Karpas-422 (cell line): ENCODE measurements around the gene SLC38A1. TPM values are rescaled to one million over a fixed set of nuclear protein-coding genes. Genes with fewer than 3 reads are reported as not detected.
"Not testable (repeated sequence)": the region's sequence is repeated elsewhere in the genome, so short reads cannot be mapped to it uniquely, and the experiment has no call there.

Experiments
- DNase-seq: peaks from one replicate; pipeline ENCODE4 v3.0.0-alpha.2; 2015
- H2AFZ ChIP-seq: fragments of 200-600 bp; sonication (generic); 2 replicates; pipeline ENCODE4 v1.6.1; 2014; ENCODE audit warnings: antibody characterized with exemption, low read length, mixed read lengths
- H3K27ac ChIP-seq: fragments of 200-600 bp; sonication (generic); 2 replicates; pipeline ENCODE4 v1.5.1; 2014; ENCODE audit warnings: mild to moderate bottlenecking, low read length, moderate library complexity
- H3K27me3 ChIP-seq: fragments of 200-600 bp; sonication (generic); 2 replicates; pipeline ENCODE4 v1.6.1; 2014; ENCODE audit warnings: low read length, mixed read lengths
- H3K36me3 ChIP-seq: fragments of 200-600 bp; sonication (generic); 2 replicates; pipeline ENCODE4 v1.6.1; 2014; ENCODE audit warnings: low read length, mixed read lengths; ENCODE audit not compliant: insufficient read depth
- H3K4me1 ChIP-seq: fragments of 200-600 bp; sonication (generic); 2 replicates; pipeline ENCODE4 v1.6.1; 2014; ENCODE audit warnings: mild to moderate bottlenecking, low read length, mixed read lengths
- H3K4me2 ChIP-seq: fragments of 200-600 bp; sonication (generic); 2 replicates; pipeline ENCODE4 v1.6.1; 2014; ENCODE audit warnings: low read length, low read depth, mild to moderate bottlenecking; ENCODE audit not compliant: poor library complexity, severe bottlenecking
- H3K4me3 ChIP-seq: fragments of 200-600 bp; sonication (generic); 2 replicates; pipeline ENCODE4 v1.5.1; 2014; ENCODE audit warnings: mild to moderate bottlenecking, antibody characterized with exemption, low read length, mixed read lengths
- H3K79me2 ChIP-seq: fragments of 200-600 bp; sonication (generic); 2 replicates; pipeline ENCODE4 v1.6.1; 2014; ENCODE audit warnings: mild to moderate bottlenecking, low read length, mixed read lengths
- H3K9ac ChIP-seq: fragments of 200-600 bp; sonication (generic); 2 replicates; pipeline ENCODE4 v1.6.0; 2014; ENCODE audit warnings: low read length
- H3K9me2 ChIP-seq: fragments of 200-600 bp; sonication (generic), shearing (Covaris generic); replicated peaks from 2 replicates; pipeline ENCODE4 v1.6.0; 2014; ENCODE audit warnings: mild to moderate bottlenecking, low read length, moderate library complexity; ENCODE audit not compliant: insufficient read depth
- H3K9me3 ChIP-seq: fragments of 300-700, 200-600 bp; sonication (generic); 2 replicates; pipeline ENCODE4 v1.6.1; 2014; ENCODE audit warnings: low read length, mixed read lengths
- H4K20me1 ChIP-seq: fragments of 200-600 bp; sonication (generic); 2 replicates; pipeline ENCODE4 v1.6.1; 2014; ENCODE audit warnings: mild to moderate bottlenecking, antibody characterized with exemption, low read length, low read depth; ENCODE audit not compliant: insufficient read depth
- total RNA-seq: library from RNA; depleted of rRNA; stranded (reverse); fragments of >200 nt; shearing (Covaris generic); gene quantifications from 2 replicates; pipeline ENCODE4 v1.2.3, GENCODE V29; 2014; ENCODE audit warnings: low replicate concordance

The SLC38A1 gene
- total RNA-seq, 1 experiment from 2014 or later: 209 TPM

GRCh38 chr12:46292754-46293402 is 24.0 kb upstream of the SLC38A1 start:
- Histone ChIP-seq H3K4me1 (no peaks in the 10 kb centered on the region), H3K9ac (no peak overlapping the region), H2AFZ (no peak overlapping the region), H4K20me1 (no peaks in the 10 kb centered on the region), H3K36me3 (no peaks in the 10 kb centered on the region), H3K4me3 (no peak overlapping the region), H3K9me2 (no peaks in the 10 kb centered on the region), H3K9me3 (no peaks in the 10 kb centered on the region), H3K27me3 (no peaks in the 10 kb centered on the region), H3K79me2 (no peaks in the 10 kb centered on the region), H3K4me2 (no peak overlapping the region), H3K27ac (no peak overlapping the region)
- DNase-seq: peak; percentile 48

- not testable (repeated sequence) for H3K4me3 ChIP-seq, H3K4me1 ChIP-seq, H3K27me3 ChIP-seq, H3K36me3 ChIP-seq, H4K20me1 ChIP-seq, H3K9me3 ChIP-seq, H3K27ac ChIP-seq, H3K9ac ChIP-seq, H2AFZ ChIP-seq, DNase-seq, H3K79me2 ChIP-seq, H3K9me2 ChIP-seq, H3K4me2 ChIP-seq
Measured at GRCh38 chr12:46291953-46292352, 23.1 kb upstream of the SLC38A1 start.

- H3K4me2 ChIP-seq, H2AFZ ChIP-seq, H3K9me2 ChIP-seq, H3K9ac ChIP-seq, H4K20me1 ChIP-seq, H3K36me3 ChIP-seq, DNase-seq, H3K79me2 ChIP-seq, H3K27ac ChIP-seq, H3K4me3 ChIP-seq, H3K27me3 ChIP-seq, H3K4me1 ChIP-seq: not testable (repeated sequence)
- peaks cover 18% of the 10 kb centered on the region for H3K9me3 ChIP-seq
Measured at GRCh38 chr12:46285177-46285576, 16.3 kb upstream of the SLC38A1 start.

GRCh38 chr12:46282829-46283228 is 14.0 kb upstream of the SLC38A1 start:
- no peak overlapping the region for H3K4me2 ChIP-seq
- H3K36me3 ChIP-seq: no peaks in the 10 kb centered on the region
- H3K4me1 ChIP-seq: no peaks in the 10 kb centered on the region
- peaks cover 18% of the 10 kb centered on the region for H3K9me3 ChIP-seq
- no peaks in the 10 kb centered on the region for H3K27me3 ChIP-seq
- H3K27ac ChIP-seq: no peak overlapping the region
- DNase-seq: no peak
- no peaks in the 10 kb centered on the region for H4K20me1 ChIP-seq
- no peaks in the 10 kb centered on the region for H3K79me2 ChIP-seq
- H3K9me2 ChIP-seq: no peaks in the 10 kb centered on the region
- no peak overlapping the region for H3K4me3 ChIP-seq
- H2AFZ ChIP-seq: no peak overlapping the region
- H3K9ac ChIP-seq: no peak overlapping the region

- no peaks in the 10 kb centered on the region; the same call in 1 of the 2 replicates for H3K9me3 ChIP-seq
- H3K4me2 ChIP-seq: no peak overlapping the region
- H3K79me2 ChIP-seq: no peaks in the 10 kb centered on the region
- no peak overlapping the region for H3K9ac ChIP-seq
- H3K27me3 ChIP-seq: no peaks in the 10 kb centered on the region
- H3K27ac ChIP-seq: no peak overlapping the region
- no peak overlapping the region for H3K4me3 ChIP-seq
- H4K20me1 ChIP-seq: no peaks in the 10 kb centered on the region
- H3K36me3 ChIP-seq: no peaks in the 10 kb centered on the region
- H3K9me2 ChIP-seq: no peaks in the 10 kb centered on the region
- no peak for DNase-seq
- no peaks in the 10 kb centered on the region for H3K4me1 ChIP-seq
- H2AFZ ChIP-seq: no peak overlapping the region
Measured at GRCh38 chr12:46276756-46277155, 7.9 kb upstream of the SLC38A1 start.

GRCh38 chr12:46271863-46272262 is 3.0 kb upstream of the SLC38A1 start:
- Histone ChIP-seq H3K4me2 (no peak overlapping the region), H3K9me3 (no peaks in the 10 kb centered on the region), H3K27ac (no peak overlapping the region), H3K27me3 (no peaks in the 10 kb centered on the region), H2AFZ (no peak overlapping the region), H3K36me3 (no peaks in the 10 kb centered on the region), H3K79me2 (peaks cover 20% of the 10 kb centered on the region), H4K20me1 (no peaks in the 10 kb centered on the region), H3K9ac (no peak overlapping the region), H3K9me2 (no peaks in the 10 kb centered on the region), H3K4me1 (peaks cover 14% of the 10 kb centered on the region), H3K4me3 (no peak overlapping the region)
- DNase-seq: no peak

GRCh38 chr12:46269429-46270241 is 792 bp upstream of the SLC38A1 start:
- Histone ChIP-seq H3K4me2 (peak overlapping the region; percentile 83), H2AFZ (peak overlapping the region; percentile 64; the same call in 1 of the 2 replicates), H3K27ac (no peak overlapping the region)

GRCh38 chr12:46267825-46268582 is 839 bp downstream of the SLC38A1 start:
- DNase-seq: peak; percentile 65
- Histone ChIP-seq H2AFZ (peak overlapping the region; percentile 64; the same call in 1 of the 2 replicates), H3K79me2 (peaks cover 58% of the 10 kb centered on the region), H3K27me3 (no peaks in the 10 kb centered on the region), H3K9me2 (no peaks in the 10 kb centered on the region), H3K4me1 (peaks cover 52% of the 10 kb centered on the region), H4K20me1 (peaks cover 17% of the 10 kb centered on the region; the same call in 1 of the 2 replicates), H3K27ac (peak overlapping the region; percentile 81), H3K4me2 (peak overlapping the region; percentile 83), H3K4me3 (peak overlapping the region; percentile 88), H3K9me3 (no peaks in the 10 kb centered on the region), H3K9ac (peak overlapping the region; percentile 94), H3K36me3 (peaks cover 7% of the 10 kb centered on the region; the same call in 1 of the 2 replicates)

More at GRCh38 chr12:46269429-46270241, 792 bp upstream of the SLC38A1 start:
- Histone ChIP-seq H3K36me3 (peaks cover 6% of the 10 kb centered on the region; the same call in 1 of the 2 replicates), H3K9ac (peak overlapping the region; percentile 94), H3K4me3 (peak overlapping the region; percentile 88), H3K4me1 (peaks cover 36% of the 10 kb centered on the region), H3K9me2 (no peaks in the 10 kb centered on the region), H3K79me2 (peaks cover 42% of the 10 kb centered on the region), H4K20me1 (peaks cover 8% of the 10 kb centered on the region; the same call in 1 of the 2 replicates), H3K27me3 (no peaks in the 10 kb centered on the region), H3K9me3 (no peaks in the 10 kb centered on the region)
- peak; percentile 65 for DNase-seq
